HL-60 (cell line): ENCODE results near the gene TAPBPL.
"Not testable (repeated sequence)": the region's sequence is repeated elsewhere in the genome, so short reads cannot be mapped to it uniquely, and the experiment has no call there.

ENCODE experiments used
- DNase-seq, 2 experiments: peaks; one replicate each; pipeline ENCODE4 v3.0.0-alpha.2; 2010 to 2020; ENCODE audit warnings: low read depth in 1 of 2, low spot score in 1 of 2
- H3K27ac ChIP-seq: fragments of 250-450 bp; sonication (Bioruptor Pico); replicated peaks from 2 replicates; pipeline ENCODE4 v1.5.1; 2020; ENCODE audit warnings: mild to moderate bottlenecking, moderate library complexity
- H3K27me3 ChIP-seq: fragments of 250-450 bp; sonication (Bioruptor Pico); 2 replicates; pipeline ENCODE4 v1.5.1; 2021; ENCODE audit warnings: mild to moderate bottlenecking, moderate library complexity; ENCODE audit not compliant: insufficient read depth, poor library complexity, severe bottlenecking
- H3K4me3 ChIP-seq: replicated peaks from 2 replicates; pipeline ENCODE4 v1.5.1; 2011; ENCODE audit warnings: mild to moderate bottlenecking, control low read depth, low read length; ENCODE audit not compliant: insufficient read depth
- CTCF ChIP-seq: IDR thresholded peaks from one replicate; pipeline ENCODE4 v1.5.1; 2011; ENCODE audit warnings: low read length, control low read depth, inconsistent platforms; ENCODE audit not compliant: insufficient read depth
- GABPA ChIP-seq: IDR thresholded peaks from 2 replicates; pipeline ENCODE4 v1.6.1; 2012; ENCODE audit warnings: low read depth
- POLR2AphosphoS5 ChIP-seq: IDR thresholded peaks from 2 replicates; pipeline ENCODE4 v1.6.1; 2012; ENCODE audit warnings: low read depth
- REST ChIP-seq: IDR thresholded peaks from 2 replicates; pipeline ENCODE4 v1.6.1; 2012; ENCODE audit warnings: low read depth; ENCODE audit not compliant: insufficient replicate concordance
- SPI1 ChIP-seq: IDR thresholded peaks from 2 replicates; pipeline ENCODE4 v1.6.1; 2012; ENCODE audit warnings: low read depth, mild to moderate bottlenecking, borderline replicate concordance

The TAPBPL gene

GRCh38 chr12:6472491-6472890 is 20.6 kb downstream of the TAPBPL start:
- H3K4me3 ChIP-seq = no peak overlapping the region
- no peak for DNase-seq
- H3K27ac ChIP-seq = no peak overlapping the region
- TF ChIP-seq SPI1 = no peak
- no peak for TF ChIP-seq CTCF
- no peak for TF ChIP-seq GABPA
- no peak for TF ChIP-seq REST
- no peak for TF ChIP-seq POLR2AphosphoS5
- no peaks in the 10 kb centered on the region for H3K27me3 ChIP-seq

- not testable (repeated sequence) for DNase-seq, H3K4me3 ChIP-seq, H3K27ac ChIP-seq, H3K27me3 ChIP-seq
Measured at GRCh38 chr12:6475233-6475975, 23.6 kb downstream of the TAPBPL start.

- no peak for DNase-seq
- no peak for TF ChIP-seq GABPA
- TF ChIP-seq REST = no peak
- TF ChIP-seq CTCF = no peak
- TF ChIP-seq POLR2AphosphoS5 = no peak
- TF ChIP-seq SPI1 = no peak
- no peak overlapping the region for H3K27ac ChIP-seq
- H3K27me3 ChIP-seq = no peaks in the 10 kb centered on the region
- H3K4me3 ChIP-seq = no peak overlapping the region
Measured at GRCh38 chr12:6476489-6476888, 24.6 kb downstream of the TAPBPL start.

GRCh38 chr12:6477601-6478377 is 25.9 kb downstream of the TAPBPL start:
- not testable (repeated sequence) for H3K4me3 ChIP-seq, H3K27me3 ChIP-seq, H3K27ac ChIP-seq, DNase-seq

- Histone ChIP-seq H3K27me3 (no peaks in the 10 kb centered on the region), H3K27ac (no peak overlapping the region), H3K4me3 (no peak overlapping the region)
- DNase-seq = no peak
- TF ChIP-seq SPI1 (no peak), REST (no peak), POLR2AphosphoS5 (no peak), CTCF (no peak), GABPA (no peak)
Measured at GRCh38 chr12:6478416-6478815, 26.6 kb downstream of the TAPBPL start.
